CD14-positive monocyte (primary cell): Measurements from ENCODE around the gene WDFY4. TPM values are rescaled to one million over a fixed set of nuclear protein-coding genes. Genes with fewer than 3 reads are reported as not detected.

Experiments
- DNase-seq, 3 donors: peaks; one replicate each; pipeline ENCODE4 v3.0.0-alpha.2; 2011 to 2022
- H2AFZ ChIP-seq: 2 replicates; pipeline ENCODE4 v1.6.0; 2012; ENCODE audit warnings: mild to moderate bottlenecking, low read depth, low read length, inconsistent platforms; ENCODE audit not compliant: insufficient read depth, poor library complexity, severe bottlenecking
- H3K27ac ChIP-seq, 2 donors: 1 replicate in 1 of 2; 2 replicates in 1 of 2; pipeline ENCODE4 v1.5.1; 2012 to 2013; ENCODE audit warnings: low read length in 2 of 2, control low read depth in 1 of 2, inconsistent platforms in 1 of 2, low read depth in 1 of 2, mild to moderate bottlenecking in 1 of 2
- H3K27me3 ChIP-seq, 2 donors: one replicate each; pipeline versions ENCODE4 v1.6.0 to v1.6.1; 2011 to 2013; ENCODE audit warnings: low read length in 2 of 2; ENCODE audit not compliant: control insufficient read depth in 2 of 2, insufficient read depth in 2 of 2
- H3K36me3 ChIP-seq, 2 donors: replicated peaks in 1 of 2; 1 replicate in 1 of 2; 2 replicates in 1 of 2; pipeline versions ENCODE4 v1.5.1 to v1.6.1; 2012 to 2013; ENCODE audit warnings: low read length in 2 of 2, control low read depth in 1 of 2, inconsistent platforms in 1 of 2, mild to moderate bottlenecking in 1 of 2; ENCODE audit not compliant: insufficient read depth in 2 of 2, control insufficient read depth in 1 of 2
- H3K4me1 ChIP-seq, 2 donors: 1 replicate in 1 of 2; 2 replicates in 1 of 2; pipeline versions ENCODE4 v1.5.1 to v1.6.1; 2012 to 2013; ENCODE audit warnings: low read length in 2 of 2, control low read depth in 1 of 2, inconsistent platforms in 1 of 2, mild to moderate bottlenecking in 1 of 2, moderate library complexity in 1 of 2; ENCODE audit not compliant: insufficient read depth in 2 of 2, control insufficient read depth in 1 of 2
- H3K4me2 ChIP-seq: replicated peaks from 2 replicates; pipeline ENCODE3; 2012; ENCODE audit warnings: low read length, moderate library complexity, mild to moderate bottlenecking; ENCODE audit not compliant: poor library complexity, severe bottlenecking; ENCODE audit errors: extremely low read depth
- H3K4me3 ChIP-seq, 3 experiments: fragments of 200-600 bp in 1 of 3; sonication (generic) in 1 of 3; replicated peaks in 1 of 3; 1 replicate in 2 of 3; 2 replicates in 1 of 3; pipeline ENCODE4 v1.5.1; 2011 to 2013; ENCODE audit warnings: low read length in 3 of 3, mild to moderate bottlenecking in 3 of 3, control low read depth in 2 of 3, low read depth in 2 of 3, inconsistent platforms in 1 of 3, moderate library complexity in 1 of 3
- H3K79me2 ChIP-seq: 2 replicates; pipeline ENCODE4 v1.6.0; 2012; ENCODE audit warnings: mild to moderate bottlenecking, control low read depth, inconsistent platforms, low read length, moderate library complexity; ENCODE audit not compliant: insufficient read depth
- H3K9ac ChIP-seq: 2 replicates; pipeline ENCODE4 v1.6.0; 2017; ENCODE audit warnings: low read length, mild to moderate bottlenecking; ENCODE audit not compliant: insufficient read depth, poor library complexity, severe bottlenecking
- H3K9me3 ChIP-seq, 2 donors: replicated peaks in 1 of 2; 1 replicate in 1 of 2; 2 replicates in 1 of 2; pipeline versions ENCODE4 v1.5.1 to v1.6.1; 2012 to 2013; ENCODE audit warnings: low read length in 2 of 2, control low read depth in 1 of 2; ENCODE audit not compliant: control insufficient read depth in 1 of 2, insufficient read depth in 1 of 2
- H4K20me1 ChIP-seq: 2 replicates; pipeline ENCODE4 v1.6.0; 2012; ENCODE audit warnings: mild to moderate bottlenecking, low read length, control low read depth, moderate library complexity; ENCODE audit not compliant: insufficient read depth
- H3K27ac Mint-ChIP-seq, 7 donors: one replicate each; pipeline ENCODE4 v1.8.0; 2020; ENCODE audit warnings: mild to moderate bottlenecking in 7 of 7, mixed read lengths in 7 of 7, moderate library complexity in 6 of 7, inconsistent platforms in 2 of 7
- H3K27me3 Mint-ChIP-seq, 3 donors: one replicate each; pipeline ENCODE4 v1.8.0; 2021 to 2022; ENCODE audit warnings: low read depth in 3 of 3, mild to moderate bottlenecking in 3 of 3, mixed read lengths in 3 of 3, moderate library complexity in 3 of 3, inconsistent platforms in 1 of 3
- H3K36me3 Mint-ChIP-seq, 2 donors: one replicate each; pipeline ENCODE4 v1.8.0; 2020; ENCODE audit warnings: mixed read lengths in 2 of 2, inconsistent platforms in 1 of 2, mild to moderate bottlenecking in 1 of 2
- H3K4me1 Mint-ChIP-seq: one replicate; pipeline ENCODE4 v1.8.0; 2020; ENCODE audit warnings: mild to moderate bottlenecking, mixed read lengths
- H3K4me3 Mint-ChIP-seq, 2 donors: one replicate each; pipeline ENCODE4 v1.8.0; 2020; ENCODE audit warnings: mild to moderate bottlenecking in 2 of 2, mixed read lengths in 2 of 2, moderate library complexity in 1 of 2
- H3K9me3 Mint-ChIP-seq, 7 donors: one replicate each; pipeline ENCODE4 v1.8.0; 2020 to 2022; ENCODE audit warnings: mixed read lengths in 7 of 7, mild to moderate bottlenecking in 6 of 7, moderate library complexity in 6 of 7, inconsistent platforms in 2 of 7
- CTCF ChIP-seq: fragments of 200-600 bp; IDR thresholded peaks from one replicate; pipeline ENCODE4 v1.8.0; 2022; ENCODE audit warnings: antibody characterized with exemption, mild to moderate bottlenecking
- WGBS: methylation state at CpG from one replicate; pipeline ENCODE4 v1.1.5; 2013; ENCODE audit warnings: missing lambda C conversion rate; ENCODE audit not compliant: insufficient coverage; 5-methylcytosine and 5-hydroxymethylcytosine counted together
- intact Hi-C, 2 donors: fragments of 100-400 bp; cut with micrococcal nuclease; formaldehyde crosslinking; loops; one replicate each; pipeline versions ENCODE4 v1.15.0 to v1.15.1; 2023
- polyA plus RNA-seq, 3 donors: library from polyadenylated mRNA; depleted of rRNA in 1 of 3; unstranded in 2 of 3; stranded (reverse) in 1 of 3; fragments of 300-500 nt in 2 of 3; fragments of >200 nt in 1 of 3; fragmentation: Illumina TruSeq in 2 of 3; gene quantifications; 1 replicate in 2 of 3; 2 replicates in 1 of 3; pipeline ENCODE4 v1.2.3, GENCODE V29; 2012 to 2021

WDFY4 gene
- polyA plus RNA-seq, 3 donors: 7.5 to 36.1 (median 9.8) TPM

DNA sequence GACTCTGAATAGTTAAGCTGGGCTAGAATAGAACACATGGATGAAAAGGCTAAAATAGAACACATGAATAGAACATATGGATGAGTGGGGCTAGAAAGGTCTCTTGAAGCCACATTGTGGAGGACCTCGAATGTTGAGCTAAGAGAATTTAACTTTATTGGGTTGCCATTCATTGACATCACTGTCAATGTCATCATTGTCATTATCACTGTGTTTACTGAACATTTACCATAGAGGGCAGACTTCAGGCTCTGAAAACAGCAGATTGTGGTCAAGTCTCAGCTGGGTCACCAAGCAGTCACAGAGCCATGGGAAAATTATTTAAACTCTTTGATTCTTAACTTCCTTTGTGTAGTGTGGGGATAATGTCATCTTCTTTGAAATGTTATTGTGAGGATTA lies 80.4 kb downstream of the WDFY4 start:
- Mint-ChIP-seq H3K9me3 (no peaks in the 10 kb centered on the region), H3K27ac (peak overlapping the region in 2 of 7 donors; percentile 10 to 43), H3K36me3 (peaks cover 73 to 81% of the 10 kb centered on the region in 2 donors), H3K4me1 (peaks cover under 1% of the 10 kb centered on the region), H3K27me3 (peaks cover 0 to 1% (median 0%) of the 10 kb centered on the region in 3 donors), H3K4me3 (no peak overlapping the region)
- Histone ChIP-seq H3K9me3 (no peaks in the 10 kb centered on the region), H3K4me1 (peaks cover 0 to 2% of the 10 kb centered on the region in 2 donors), H3K4me2 (no peak overlapping the region), H3K27ac (no peak overlapping the region), H2AFZ (no peak overlapping the region), H4K20me1 (peaks cover 5% of the 10 kb centered on the region), H3K36me3 (peaks cover 56 to 100% of the 10 kb centered on the region in 2 donors), H3K79me2 (no peaks in the 10 kb centered on the region), H3K4me3 (no peak overlapping the region), H3K9ac (no peak overlapping the region), H3K27me3 (no peaks in the 10 kb centered on the region)
- intact Hi-C loops: no loop called here
- DNase-seq: no peak
- no CpG with 5 or more reads among the region's 1 CpG for WGBS
- TF ChIP-seq CTCF: no peak

GRCh38 chr10:48765527-48765926 lies 80.9 kb downstream of the WDFY4 start:
- H3K27ac ChIP-seq: no peak overlapping the region
- H3K4me1 ChIP-seq: peaks cover 4 to 7% of the 10 kb centered on the region in 2 donors
- no peak overlapping the region for H3K9ac ChIP-seq
- Mint-ChIP-seq H3K36me3 (peaks cover 68 to 77% of the 10 kb centered on the region in 2 donors), H3K27me3 (peaks cover 0 to 3% (median 1%) of the 10 kb centered on the region in 3 donors), H3K4me1 (peaks cover 6% of the 10 kb centered on the region), H3K27ac (no peak overlapping the region), H3K4me3 (no peak overlapping the region), H3K9me3 (no peaks in the 10 kb centered on the region)
- WGBS: 100% methylated on average over 1 of the region's 4 CpGs
- peaks cover 1% of the 10 kb centered on the region for H4K20me1 ChIP-seq
- no peak for DNase-seq
- H3K27me3 ChIP-seq: no peaks in the 10 kb centered on the region
- H2AFZ ChIP-seq: no peak overlapping the region
- no peak for TF ChIP-seq CTCF
- no peak overlapping the region for H3K4me2 ChIP-seq
- H3K4me3 ChIP-seq: no peak overlapping the region
- intact Hi-C loops: no loop called here
- peaks cover 53 to 96% of the 10 kb centered on the region in 2 donors for H3K36me3 ChIP-seq
- no peaks in the 10 kb centered on the region for H3K9me3 ChIP-seq
- no peaks in the 10 kb centered on the region for H3K79me2 ChIP-seq
